ENCODE data around the gene PGA5.
"Not testable (repeated sequence)": the region's sequence is repeated elsewhere in the genome, so short reads cannot be mapped to it uniquely, and the experiment has no call there.

PGA5 gene

GRCh38 chr11:61240875-61241274 is at the start of gene PGA5:
Gene PGA5 (plus strand): TSS chr11:61241175. CDS start chr11:61241227, 52 bp downstream.
- not testable (repeated sequence) for DNase-seq

- no peak for DNase-seq
These were observed 47.4 kb upstream of the PGA5 start for GRCh38 chr11:61193596-61193995.

GRCh38 chr11:61194169-61194671 is 46.8 kb upstream of the PGA5 start:
- no peak for DNase-seq

- no peak for DNase-seq
These were observed 45.8 kb upstream of the PGA5 start for GRCh38 chr11:61194981-61195695.

GRCh38 chr11:61195719-61196118 is 45.3 kb upstream of the PGA5 start:
- DNase-seq = no peak

GRCh38 chr11:61198361-61198760 is 42.6 kb upstream of the PGA5 start:
- DNase-seq = no peak

- no peak for DNase-seq
These were observed 41.9 kb upstream of the PGA5 start for GRCh38 chr11:61198948-61199523.

GRCh38 chr11:61201476-61201875 is 39.5 kb upstream of the PGA5 start:
- DNase-seq = no peak

GRCh38 chr11:61202950-61203746 is 37.8 kb upstream of the PGA5 start, which contains the start of gene PGA3:
Gene PGA3 (plus strand): TSS chr11:61203515. CDS start chr11:61203565, 50 bp downstream.
- DNase-seq = not testable (repeated sequence)

GRCh38 chr11:61203873-61204272 is 37.1 kb upstream of the PGA5 start:
- not testable (repeated sequence) for DNase-seq

GRCh38 chr11:61204502-61205059 is 36.4 kb upstream of the PGA5 start:
- DNase-seq = not testable (repeated sequence)

- DNase-seq = not testable (repeated sequence)
These were observed 33.2 kb upstream of the PGA5 start for GRCh38 chr11:61207636-61208310.

GRCh38 chr11:61210629-61211028 is 30.3 kb upstream of the PGA5 start:
- not testable (repeated sequence) for DNase-seq

- not testable (repeated sequence) for DNase-seq
These were observed 29.5 kb upstream of the PGA5 start for GRCh38 chr11:61211327-61211952.

- not testable (repeated sequence) for DNase-seq
These were observed 28.8 kb upstream of the PGA5 start for GRCh38 chr11:61212202-61212601.

GRCh38 chr11:61213711-61214324 is 27.2 kb upstream of the PGA5 start:
- not testable (repeated sequence) for DNase-seq

- DNase-seq = not testable (repeated sequence)
These were observed 22.7 kb upstream of the PGA5 start for GRCh38 chr11:61218306-61218705.

GRCh38 chr11:61219016-61219415 is 22.0 kb upstream of the PGA5 start:
- not testable (repeated sequence) for DNase-seq

- not testable (repeated sequence) for DNase-seq
These were observed 18.9 kb upstream of the PGA5 start, which contains the start of gene PGA4 for GRCh38 chr11:61222047-61222446. Gene PGA4 (plus strand): TSS chr11:61222347. CDS start chr11:61222401, 54 bp downstream.

- DNase-seq = not testable (repeated sequence)
These were observed 18.3 kb upstream of the PGA5 start for GRCh38 chr11:61222692-61223091.

- DNase-seq = not testable (repeated sequence)
These were observed 14.4 kb upstream of the PGA5 start for GRCh38 chr11:61226457-61227137.
